ENCODE measurements around the gene CD200R1.

DNA sequence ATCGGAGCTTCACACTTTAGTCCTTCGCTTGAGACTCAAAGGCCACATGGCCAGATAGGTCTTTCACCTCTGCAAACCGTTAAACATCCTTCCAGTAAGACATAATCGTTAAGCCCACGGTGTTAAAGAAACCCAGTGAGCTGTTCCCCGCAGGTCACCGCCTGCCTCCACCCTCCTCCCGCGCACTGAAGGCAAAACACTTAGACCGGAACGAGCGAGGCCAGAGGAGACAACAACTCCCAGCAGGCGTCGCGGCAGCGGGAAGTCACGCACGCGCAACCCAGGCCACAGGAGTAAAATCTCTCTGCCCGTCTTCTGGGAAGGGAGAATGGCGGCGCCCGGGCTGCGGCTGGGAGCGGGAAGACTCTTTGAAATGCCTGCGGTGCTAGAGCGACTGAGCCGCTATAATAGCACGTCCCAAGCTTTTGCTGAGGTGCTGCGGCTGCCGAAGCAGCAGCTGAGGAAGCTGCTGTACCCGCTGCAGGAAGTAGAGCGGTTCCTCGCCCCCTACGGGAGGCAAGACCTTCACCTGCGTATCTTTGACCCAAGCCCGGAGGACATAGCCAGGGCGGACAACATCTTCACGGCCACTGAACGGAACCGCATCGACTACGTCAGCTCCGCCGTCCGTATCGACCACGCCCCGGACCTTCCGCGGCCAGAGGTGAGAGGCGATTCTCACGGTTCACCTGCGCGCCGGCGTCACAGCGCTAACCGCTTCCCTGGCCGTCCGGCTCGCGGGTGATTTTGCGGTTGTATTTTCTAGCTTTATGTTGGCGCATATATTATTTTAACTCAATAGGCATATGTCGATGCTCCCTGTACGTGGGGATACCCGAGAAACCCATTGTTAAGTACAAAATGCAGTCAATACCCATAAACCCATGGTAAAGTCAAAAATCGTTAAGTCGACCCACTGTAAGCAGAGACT lies 16.0 kb upstream of the CD200R1 start, which contains the start of gene GTPBP8:
- TF ChIP-seq, protein P1, sequence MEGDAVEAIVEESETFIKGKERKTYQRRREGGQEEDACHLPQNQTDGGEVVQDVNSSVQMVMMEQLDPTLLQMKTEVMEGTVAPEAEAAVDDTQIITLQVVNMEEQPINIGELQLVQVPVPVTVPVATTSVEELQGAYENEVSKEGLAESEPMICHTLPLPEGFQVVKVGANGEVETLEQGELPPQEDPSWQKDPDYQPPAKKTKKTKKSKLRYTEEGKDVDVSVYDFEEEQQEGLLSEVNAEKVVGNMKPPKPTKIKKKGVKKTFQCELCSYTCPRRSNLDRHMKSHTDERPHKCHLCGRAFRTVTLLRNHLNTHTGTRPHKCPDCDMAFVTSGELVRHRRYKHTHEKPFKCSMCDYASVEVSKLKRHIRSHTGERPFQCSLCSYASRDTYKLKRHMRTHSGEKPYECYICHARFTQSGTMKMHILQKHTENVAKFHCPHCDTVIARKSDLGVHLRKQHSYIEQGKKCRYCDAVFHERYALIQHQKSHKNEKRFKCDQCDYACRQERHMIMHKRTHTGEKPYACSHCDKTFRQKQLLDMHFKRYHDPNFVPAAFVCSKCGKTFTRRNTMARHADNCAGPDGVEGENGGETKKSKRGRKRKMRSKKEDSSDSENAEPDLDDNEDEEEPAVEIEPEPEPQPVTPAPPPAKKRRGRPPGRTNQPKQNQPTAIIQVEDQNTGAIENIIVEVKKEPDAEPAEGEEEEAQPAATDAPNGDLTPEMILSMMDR (IDR thresholded peaks at IDR 0.05), result peak in 1 of 3 experiments; percentile 20
- peak; percentile 92 to 94 for TF ChIP-seq POLR2AphosphoS5 (IDR thresholded peaks at IDR 0.05)
- TF ChIP-seq POLR2A (IDR thresholded peaks at IDR 0.05; ENCODE audit: low read depth), result peak; percentile 43

Data from esophagus muscularis mucosa (tissue), 3 donors.